HepG2 (cell line): Measurements from ENCODE around the gene CHRNB2. TPM values are rescaled to one million over a fixed set of nuclear protein-coding genes. Genes with fewer than 3 reads are reported as not detected.

Source experiments
- ARNTL ChIP-seq: sonication (generic); formaldehyde crosslinking; IDR thresholded peaks from 2 replicates; pipeline ENCODE4 v1.4.0; 2020; ENCODE audit warnings: mild to moderate bottlenecking, missing genetic modification reagents
- CREB1 ChIP-seq, 2 experiments: fragments of 450-650 bp in 1 of 2; IDR thresholded peaks; 2 replicates each; pipeline ENCODE4 v1.6.1; 2016 to 2017; ENCODE audit warnings: control low read depth in 1 of 2, mild to moderate bottlenecking in 1 of 2, missing compliant biosample characterization in 1 of 2, missing genetic modification characterization in 1 of 2
- GATAD2A ChIP-seq: IDR thresholded peaks from 2 replicates; pipeline ENCODE4 v1.6.1; 2016
- GPBP1L1 ChIP-seq: sonication (generic); formaldehyde crosslinking; IDR thresholded peaks from 2 replicates; pipeline ENCODE4 v1.5.0; 2020; ENCODE audit warnings: mild to moderate bottlenecking, missing genetic modification reagents
- HMG20B ChIP-seq: conservative IDR thresholded peaks from 2 replicates; pipeline ENCODE4 v1.6.1; 2016; ENCODE audit warnings: missing genetic modification reagents, missing compliant biosample characterization
- HOXA9 ChIP-seq: sonication (generic); formaldehyde crosslinking; IDR thresholded peaks from 2 replicates; pipeline ENCODE4 v1.8.1; 2022; ENCODE audit warnings: missing genetic modification reagents, mild to moderate bottlenecking, moderate library complexity, borderline replicate concordance
- ISL2 ChIP-seq: sonication (generic); formaldehyde crosslinking; IDR thresholded peaks from 2 replicates; pipeline ENCODE4 v1.5.0; 2020; ENCODE audit warnings: missing genetic modification reagents
- KDM5B ChIP-seq: sonication (generic); formaldehyde crosslinking; IDR thresholded peaks from 2 replicates; pipeline ENCODE4 v1.4.0; 2020; ENCODE audit warnings: missing genetic modification reagents, mild to moderate bottlenecking, borderline replicate concordance
- KMT2A ChIP-seq: sonication (generic); formaldehyde crosslinking; IDR thresholded peaks from 2 replicates; pipeline ENCODE4 v1.4.0; 2020; ENCODE audit warnings: missing genetic modification reagents
- LCORL ChIP-seq, 2 experiments: fragments of 450-650 bp in 1 of 2; sonication (generic) in 1 of 2; formaldehyde crosslinking in 1 of 2; IDR thresholded peaks; 2 replicates each; pipeline versions ENCODE4 v1.5.0 to v1.6.1; 2017 to 2020; ENCODE audit warnings: antibody characterized with exemption in 1 of 2, missing genetic modification reagents in 1 of 2
- MATR3 ChIP-seq: sonication (generic); formaldehyde crosslinking; IDR thresholded peaks from 2 replicates; pipeline ENCODE4 v1.4.0; 2020; ENCODE audit warnings: missing genetic modification reagents
- MED8 ChIP-seq: sonication (generic); formaldehyde crosslinking; IDR thresholded peaks from 2 replicates; pipeline ENCODE4 v1.8.1; 2023; ENCODE audit warnings: mild to moderate bottlenecking, missing genetic modification reagents; ENCODE audit not compliant: insufficient replicate concordance
- MEIS1 ChIP-seq: sonication (generic); formaldehyde crosslinking; IDR thresholded peaks from 2 replicates; pipeline ENCODE4 v1.9.0; 2021; ENCODE audit warnings: mild to moderate bottlenecking, missing genetic modification reagents, moderate library complexity, borderline replicate concordance
- NR2C2 ChIP-seq: sonication (generic); formaldehyde crosslinking; IDR thresholded peaks from 2 replicates; pipeline ENCODE4 v1.4.0; 2020; ENCODE audit warnings: missing genetic modification reagents, mild to moderate bottlenecking, moderate library complexity, borderline replicate concordance
- RELA ChIP-seq: sonication (generic); formaldehyde crosslinking; IDR thresholded peaks from 2 replicates; pipeline ENCODE4 v1.4.0; 2020; ENCODE audit warnings: missing genetic modification reagents
- RFXAP ChIP-seq: sonication (generic); formaldehyde crosslinking; IDR thresholded peaks from 2 replicates; pipeline ENCODE4 v1.4.0; 2020; ENCODE audit warnings: missing genetic modification reagents, borderline replicate concordance
- SOX13 ChIP-seq, 3 experiments: fragments of 450-650 bp in 1 of 3; sonication (generic) in 1 of 3; formaldehyde crosslinking in 1 of 3; IDR thresholded peaks in 2 of 3; conservative IDR thresholded peaks in 1 of 3; 2 replicates each; pipeline versions ENCODE4 v1.5.0 to v1.6.1; 2016 to 2020; ENCODE audit warnings: antibody characterized with exemption in 1 of 3, mild to moderate bottlenecking in 1 of 3, missing compliant biosample characterization in 1 of 3, missing genetic modification reagents in 1 of 3, moderate library complexity in 1 of 3
- ZFP1 ChIP-seq: IDR thresholded peaks from 2 replicates; pipeline ENCODE4 v1.6.1; 2016
- ZFP36L2 ChIP-seq: sonication (generic); formaldehyde crosslinking; IDR thresholded peaks from 2 replicates; pipeline ENCODE4 v1.4.0; 2020; ENCODE audit warnings: missing genetic modification reagents
- ZFP82 ChIP-seq: sonication (generic); formaldehyde crosslinking; IDR thresholded peaks from 2 replicates; pipeline ENCODE4 v1.5.1; 2020; ENCODE audit warnings: mild to moderate bottlenecking, missing genetic modification reagents, borderline replicate concordance
- ZMAT3 ChIP-seq: sonication (generic); formaldehyde crosslinking; conservative IDR thresholded peaks from 2 replicates; pipeline ENCODE4 v1.7.0; 2021; ENCODE audit warnings: missing genetic modification reagents
- ZNF17 ChIP-seq: sonication (generic); formaldehyde crosslinking; IDR thresholded peaks from 2 replicates; pipeline ENCODE4 v1.5.0; 2020; ENCODE audit warnings: mild to moderate bottlenecking, missing genetic modification reagents
- ZNF263 ChIP-seq: sonication (generic); formaldehyde crosslinking; IDR thresholded peaks from 2 replicates; pipeline ENCODE4 v1.4.0; 2020; ENCODE audit warnings: missing genetic modification reagents
- ZNF333 ChIP-seq: sonication (generic); formaldehyde crosslinking; IDR thresholded peaks from 2 replicates; pipeline ENCODE4 v1.4.0; 2020; ENCODE audit warnings: mild to moderate bottlenecking, missing genetic modification reagents, borderline replicate concordance
- ZNF382 ChIP-seq: sonication (generic); formaldehyde crosslinking; IDR thresholded peaks from 2 replicates; pipeline ENCODE4 v1.5.0; 2020; ENCODE audit warnings: missing genetic modification reagents, mild to moderate bottlenecking, borderline replicate concordance
- ZNF644 ChIP-seq: IDR thresholded peaks from 2 replicates; pipeline ENCODE4 v1.6.1; 2016; ENCODE audit warnings: low read depth
- ZNF704 ChIP-seq: sonication (generic); formaldehyde crosslinking; IDR thresholded peaks from 2 replicates; pipeline ENCODE4 v1.8.1; 2023; ENCODE audit warnings: mild to moderate bottlenecking, inconsistent platforms, moderate library complexity, missing genetic modification reagents, borderline replicate concordance
- ZNF776 ChIP-seq: sonication (generic); formaldehyde crosslinking; IDR thresholded peaks from 2 replicates; pipeline ENCODE4 v1.4.0; 2020; ENCODE audit warnings: mild to moderate bottlenecking, missing genetic modification reagents
- ZNF782 ChIP-seq: sonication (generic); formaldehyde crosslinking; IDR thresholded peaks from 2 replicates; pipeline ENCODE4 v1.4.0; 2020; ENCODE audit warnings: missing genetic modification reagents, mild to moderate bottlenecking, borderline replicate concordance
- polyA plus RNA-seq, 8 experiments: library from polyadenylated mRNA; depleted of rRNA in 3 of 8; stranded (reverse) in 7 of 8; unstranded in 1 of 8; fragments of >200 nt; fragmentation: Illumina TruSeq in 4 of 8; extraction: Trizol in 4 of 8; gene quantifications; 2 replicates each; pipeline versions ENCODE4 v1.2.1 to v1.2.3, GENCODE V29; 2011 to 2016; ENCODE audit warnings: low read depth in 4 of 8, missing spikeins in 1 of 8, mixed read lengths in 1 of 8; ENCODE audit not compliant: insufficient read depth in 1 of 8
- total RNA-seq, 5 experiments: library from RNA; depleted of rRNA; stranded (reverse); fragments of >200 nt; fragmentation: Illumina TruSeq; extraction: Trizol; gene quantifications; 2 replicates each; pipeline ENCODE4 v1.2.3, GENCODE V29; 2016; ENCODE audit warnings: low read depth in 1 of 5

The CHRNB2 gene
- total and polyA plus RNA-seq, 2 of the 13 experiments (the other 11 are each of a cell fraction or from before 2014, with no cell fraction given): 0.03 to 0.07 TPM

- TF ChIP-seq ZFP36L2 (CRISPR knock-in tag): no peak
- TF ChIP-seq ZNF17 (CRISPR knock-in tag): no peak
- no peak; the same call in 1 of the 2 replicates for TF ChIP-seq GATAD2A (CRISPR knock-in tag)
- TF ChIP-seq GPBP1L1 (CRISPR knock-in tag): no peak
- no peak for TF ChIP-seq ARNTL (CRISPR knock-in tag)
- 0 out of 2 replicates have a peak, but pooled peaks have one; percentile 7 for TF ChIP-seq HMG20B (CRISPR knock-in tag)
- TF ChIP-seq KMT2A: no peak
- no peak for TF ChIP-seq MED8 (CRISPR knock-in tag)
- TF ChIP-seq ZNF263 (CRISPR knock-in tag): no peak
- no peak for TF ChIP-seq LCORL (IDR thresholded peaks at IDR 0.05)
- no peak for TF ChIP-seq LCORL (CRISPR knock-in tag; IDR thresholded peaks at IDR 0.05)
- TF ChIP-seq KDM5B: no peak
- TF ChIP-seq ZMAT3: no peak
- TF ChIP-seq ZNF704: no peak
- TF ChIP-seq HOXA9 (CRISPR knock-in tag): no peak
- TF ChIP-seq SOX13 (IDR thresholded peaks at IDR 0.05): no peak
- TF ChIP-seq SOX13 (CRISPR knock-in tag; conservative IDR thresholded peaks at IDR 0.05 in 1 of 2, IDR thresholded peaks at IDR 0.05 in 1 of 2): no peak
- no peak for TF ChIP-seq RFXAP (CRISPR knock-in tag)
- no peak for TF ChIP-seq ZFP1 (CRISPR knock-in tag)
- no peak for TF ChIP-seq ZNF644 (CRISPR knock-in tag)
- TF ChIP-seq ISL2 (CRISPR knock-in tag): no peak
- TF ChIP-seq ZNF782: no peak
- TF ChIP-seq MATR3 (CRISPR knock-in tag): no peak
- no peak for TF ChIP-seq ZNF382
- TF ChIP-seq RELA (CRISPR knock-in tag): no peak
- TF ChIP-seq CREB1 (IDR thresholded peaks at IDR 0.05): no peak
- no peak for TF ChIP-seq CREB1 (CRISPR knock-in tag; IDR thresholded peaks at IDR 0.05)
- TF ChIP-seq NR2C2 (CRISPR knock-in tag): 0 out of 2 replicates have a peak, but pooled peaks have one; percentile 8
- no peak for TF ChIP-seq ZNF776 (CRISPR knock-in tag)
- TF ChIP-seq ZFP82: no peak; the same call in 1 of the 2 replicates
- TF ChIP-seq MEIS1: no peak
- no peak for TF ChIP-seq ZNF333 (CRISPR knock-in tag)
These were observed 41.1 kb downstream of the CHRNB2 start (continued) for GRCh38 chr1:154608397-154609270.
